Measurements from ENCODE around the gene NR3C1. TPM values are rescaled to one million over a fixed set of nuclear protein-coding genes. Genes with fewer than 3 reads are reported as not detected.
A peak's percentile ranks its signal among the peaks of the same experiment; 100 is the strongest.

Gene NR3C1
- total RNA-seq, 1 donor from 2014 or later: 56.1 TPM

- ATAC-seq: no peak
- intact Hi-C loops (cut with DNase I): no loop called here
- DNase-seq (ENCODE audit: missing footprints): no peak
Observed at GRCh38 chr5:143428155-143428554, 24.7 kb upstream of the NR3C1 start.

- ATAC-seq (no peak), DNase-seq (ENCODE audit: missing footprints) (no peak)
- intact Hi-C loops (cut with DNase I): no loop called here
Observed at GRCh38 chr5:143427122-143427735, 23.7 kb upstream of the NR3C1 start.

GRCh38 chr5:143426437-143426991, 23.0 kb upstream of the NR3C1 start:
- no peak for DNase-seq (ENCODE audit: missing footprints)
- no peak for ATAC-seq
- intact Hi-C loops (cut with DNase I): no loop called here

GRCh38 chr5:143425835-143426234, 22.3 kb upstream of the NR3C1 start:
- ATAC-seq (no peak), DNase-seq (ENCODE audit: missing footprints) (no peak)
- intact Hi-C loops (cut with DNase I): no loop called here

- DNase-seq (ENCODE audit: missing footprints) (no peak), ATAC-seq (no peak)
- intact Hi-C loops (cut with DNase I): no loop called here
Observed at GRCh38 chr5:143418140-143418866, 14.8 kb upstream of the NR3C1 start.

GRCh38 chr5:143417503-143418139, 14.1 kb upstream of the NR3C1 start:
- intact Hi-C loops (cut with DNase I): no loop called here
- ATAC-seq (no peak), DNase-seq (ENCODE audit: missing footprints) (no peak)

GRCh38 chr5:143416411-143416810, 12.9 kb upstream of the NR3C1 start:
- ATAC-seq (no peak), DNase-seq (ENCODE audit: missing footprints) (no peak)
- intact Hi-C loops (cut with DNase I): no loop called here

GRCh38 chr5:143413958-143414669, 10.6 kb upstream of the NR3C1 start:
- DNase-seq (ENCODE audit: missing footprints) (no peak), ATAC-seq (peak; percentile 67)
- intact Hi-C loops (cut with DNase I): no loop called here

GRCh38 chr5:143412661-143413342, 9.3 kb upstream of the NR3C1 start:
- intact Hi-C loops (cut with DNase I): no loop called here
- DNase-seq (ENCODE audit: missing footprints) (no peak), ATAC-seq (no peak)

GRCh38 chr5:143409926-143410325, 6.4 kb upstream of the NR3C1 start:
- no peak for DNase-seq (ENCODE audit: missing footprints)
- intact Hi-C loops (cut with DNase I): loop anchor here (10.0 kb wide), 1 partner anchor 695 kb away; no protein-coding TSS in a partner anchor
- ATAC-seq: no peak

- intact Hi-C loops (cut with DNase I): loop anchor here (10.0 kb wide), 1 partner anchor 692 kb away; no protein-coding TSS in a partner anchor
- no peak for ATAC-seq
- DNase-seq (ENCODE audit: missing footprints): no peak
Observed at GRCh38 chr5:143406408-143406807, 2.9 kb upstream of the NR3C1 start.

- DNase-seq (ENCODE audit: missing footprints): no peak
- intact Hi-C loops (cut with DNase I): loop anchor here (2.0 to 10.0 kb wide), 4 partner anchors 205 to 691 kb away; no protein-coding TSS in a partner anchor
- ATAC-seq: no peak
Observed at GRCh38 chr5:143405849-143406098, 2.3 kb upstream of the NR3C1 start.

- DNase-seq (ENCODE audit: missing footprints) (peak; percentile 94), ATAC-seq (peak; percentile 55)
- intact Hi-C loops (cut with DNase I): loop anchor here (2.0 to 10.0 kb wide), 4 partner anchors 204 to 690 kb away; no protein-coding TSS in a partner anchor
Observed at GRCh38 chr5:143405063-143405848, 1.8 kb upstream of the NR3C1 start.

- DNase-seq (ENCODE audit: missing footprints) (peak; percentile 92), ATAC-seq (peak; percentile 58)
- intact Hi-C loops (cut with DNase I): loop anchor here (2.0 to 10.0 kb wide), 11 partner anchors 87 to 690 kb away; no protein-coding TSS in a partner anchor
Observed at GRCh38 chr5:143404416-143405062, 1.1 kb upstream of the NR3C1 start.

- DNase-seq (ENCODE audit: missing footprints) (no peak), ATAC-seq (peak; percentile 33)
- intact Hi-C loops (cut with DNase I): loop anchor here (1.0 to 10.0 kb wide), 9 partner anchors 86 to 688 kb away; no protein-coding TSS in a partner anchor
Observed at GRCh38 chr5:143403334-143403592, 223 bp downstream of the NR3C1 start.

GRCh38 chr5:143402553-143403333, 743 bp downstream of the NR3C1 start:
- peak; percentile 49 for ATAC-seq
- peak; percentile 87 for DNase-seq (ENCODE audit: missing footprints)
- intact Hi-C loops (cut with DNase I): loop anchor here (1.0 to 10.0 kb wide), 9 partner anchors 85 to 688 kb away; no protein-coding TSS in a partner anchor

All from Right ventricle myocardium inferior (tissue), 1 donor.